Kidney (tissue), 14 donors: ENCODE results near the gene SNAP47. TPM values are rescaled to one million over a fixed set of nuclear protein-coding genes. Genes with fewer than 3 reads are reported as not detected.
A peak's percentile ranks its signal among the peaks of the same experiment; 100 is the strongest.

ENCODE experiments used
- DNase-seq, 5 donors: peaks; one replicate each; pipeline ENCODE4 v3.0.0-alpha.2; 2013 to 2020
- FAIRE-seq: peaks from 2 replicates; lab custom pipeline; 2012; peaks lifted over from hg19 to GRCh38; lab: Jason Lieb, UNC
- H3K27ac ChIP-seq, 2 donors: one replicate each; pipeline ENCODE4 v1.7.0; 2013; ENCODE audit warnings: low read depth in 2 of 2, low read length in 2 of 2, inconsistent platforms in 1 of 2
- H3K27me3 ChIP-seq: one replicate; pipeline ENCODE4 v1.7.1; 2013; ENCODE audit warnings: low read length, inconsistent platforms; ENCODE audit not compliant: control insufficient read depth, insufficient read depth
- H3K36me3 ChIP-seq, 3 donors: one replicate each; pipeline versions ENCODE4 v1.7.0 to v1.7.1; 2013; ENCODE audit warnings: low read length in 3 of 3, control low read depth in 1 of 3, inconsistent platforms in 1 of 3; ENCODE audit not compliant: insufficient read depth in 3 of 3, control insufficient read depth in 2 of 3
- H3K4me1 ChIP-seq, 3 donors: one replicate each; pipeline versions ENCODE4 v1.7.0 to v1.7.1; 2013; ENCODE audit warnings: low read length in 3 of 3, inconsistent platforms in 1 of 3, low read depth in 1 of 3; ENCODE audit not compliant: control insufficient read depth in 2 of 3, insufficient read depth in 2 of 3
- H3K4me3 ChIP-seq, 3 donors: one replicate each; pipeline versions ENCODE4 v1.7.0 to v1.8.1; 2013; ENCODE audit warnings: low read length in 3 of 3, control low read depth in 1 of 3, inconsistent platforms in 1 of 3
- H3K9ac ChIP-seq, 3 donors: one replicate each; pipeline versions ENCODE4 v1.7.0 to v1.7.1; 2013; ENCODE audit warnings: low read length in 3 of 3, control low read depth in 1 of 3, inconsistent platforms in 1 of 3
- H3K9me3 ChIP-seq, 3 donors: one replicate each; pipeline versions ENCODE4 v1.7.0 to v1.7.1; 2013; ENCODE audit warnings: low read length in 3 of 3, control low read depth in 1 of 3, inconsistent platforms in 1 of 3; ENCODE audit not compliant: control insufficient read depth in 2 of 3, insufficient read depth in 1 of 3
- intact Hi-C: fragments of 100-400 bp; cut with DNase I; formaldehyde crosslinking; loops from one replicate; pipeline ENCODE4 v1.11.1; 2022
- polyA plus RNA-seq: library from polyadenylated mRNA; stranded (reverse); fragments of 350-450 nt; fragmentation: Illumina TruSeq; extraction: RNeasy Lipid Tissue Mini Kit (QIAGEN cat#74804); gene quantifications from one replicate; pipeline ENCODE4 v1.2.3, GENCODE V29; 2014; ENCODE audit warnings: low read depth, low replicate concordance; ENCODE audit not compliant: insufficient read depth
- total RNA-seq: library from RNA; stranded (reverse); fragmentation: NEBNext Ultra II Directional; extraction: Animal tissue kit (Norgen Biotek cat#: 25700); gene quantifications from one replicate; pipeline ENCODE4 v1.2.1, GENCODE V29; 2021
- TF ChIP-seq, protein P1 (sequence below): IDR thresholded peaks from 3 replicates; pipeline ENCODE4 v1.5.1; 2012; ENCODE audit warnings: mild to moderate bottlenecking, moderate library complexity, borderline replicate concordance; ENCODE audit not compliant: insufficient read depth; ENCODE audit errors: extremely low read depth
- donor health status: control.
- donor health status: control.
- donor health status: control.
- donor health status: control.
- donor health status: control.
- donor health status: DM: yes; HTN: yes; CAD: no.
- donor health status: Normal renal cell carcinoma (clear cell type).

SNAP47 gene
- total and polyA plus RNA-seq, 2 donors from 2014 or later: 31.6 to 32.4 TPM

DNA sequence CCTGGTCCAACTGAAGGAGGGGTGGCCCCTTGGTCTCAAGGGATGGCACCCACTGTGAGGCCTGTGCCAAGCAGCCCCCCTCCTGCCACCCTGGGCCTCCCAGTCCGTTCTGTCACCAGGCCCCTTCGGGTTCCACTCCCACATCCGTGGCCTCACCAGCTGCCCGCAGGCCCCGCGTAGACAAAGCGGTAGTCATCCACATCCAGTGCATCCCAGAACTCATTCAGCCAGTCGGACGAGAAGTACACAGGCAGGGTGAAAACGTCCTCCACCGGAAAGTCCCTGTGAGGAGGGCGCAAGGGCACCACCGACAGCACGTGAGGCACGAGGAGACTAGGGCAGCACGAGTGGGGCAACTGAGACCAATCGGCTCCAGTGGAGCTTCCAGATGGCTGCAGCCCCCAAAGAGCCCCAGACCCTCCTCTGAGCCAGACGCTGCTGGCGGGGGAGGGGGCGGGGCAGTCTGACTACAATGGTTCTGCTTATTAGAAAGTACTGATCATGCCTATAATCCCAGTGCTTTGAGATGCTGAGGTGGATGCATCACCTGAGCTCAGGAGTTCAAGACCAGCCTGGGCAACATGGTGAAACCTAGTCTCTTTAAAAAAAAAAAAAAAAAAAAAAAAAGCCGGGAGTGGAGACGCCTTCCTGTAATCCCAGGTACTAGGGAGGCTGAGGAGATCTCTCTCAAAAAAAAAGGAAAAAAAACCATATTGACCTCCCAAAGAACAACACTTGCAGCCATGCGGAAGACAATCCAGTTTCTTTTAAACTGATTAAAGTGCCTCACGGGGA is 1.3 kb upstream of the SNAP47 start:
- H3K27ac ChIP-seq: no peak overlapping the region
- no peaks in the 10 kb centered on the region for H3K9me3 ChIP-seq
- H3K4me1 ChIP-seq: peaks cover 0 to 38% (median 4%) of the 10 kb centered on the region in 3 donors
- peak overlapping the region in 2 of 3 donors; percentile 69 to 87 for H3K9ac ChIP-seq
- peak in 1 of 5 donors; percentile 56 for DNase-seq
- H3K4me3 ChIP-seq: peak overlapping the region; percentile 81 to 83 (median 81)
- intact Hi-C loops: no loop called here
- TF ChIP-seq, protein P1, sequence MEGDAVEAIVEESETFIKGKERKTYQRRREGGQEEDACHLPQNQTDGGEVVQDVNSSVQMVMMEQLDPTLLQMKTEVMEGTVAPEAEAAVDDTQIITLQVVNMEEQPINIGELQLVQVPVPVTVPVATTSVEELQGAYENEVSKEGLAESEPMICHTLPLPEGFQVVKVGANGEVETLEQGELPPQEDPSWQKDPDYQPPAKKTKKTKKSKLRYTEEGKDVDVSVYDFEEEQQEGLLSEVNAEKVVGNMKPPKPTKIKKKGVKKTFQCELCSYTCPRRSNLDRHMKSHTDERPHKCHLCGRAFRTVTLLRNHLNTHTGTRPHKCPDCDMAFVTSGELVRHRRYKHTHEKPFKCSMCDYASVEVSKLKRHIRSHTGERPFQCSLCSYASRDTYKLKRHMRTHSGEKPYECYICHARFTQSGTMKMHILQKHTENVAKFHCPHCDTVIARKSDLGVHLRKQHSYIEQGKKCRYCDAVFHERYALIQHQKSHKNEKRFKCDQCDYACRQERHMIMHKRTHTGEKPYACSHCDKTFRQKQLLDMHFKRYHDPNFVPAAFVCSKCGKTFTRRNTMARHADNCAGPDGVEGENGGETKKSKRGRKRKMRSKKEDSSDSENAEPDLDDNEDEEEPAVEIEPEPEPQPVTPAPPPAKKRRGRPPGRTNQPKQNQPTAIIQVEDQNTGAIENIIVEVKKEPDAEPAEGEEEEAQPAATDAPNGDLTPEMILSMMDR: no peak
- peaks cover 0 to 4% (median 0%) of the 10 kb centered on the region in 3 donors for H3K36me3 ChIP-seq
- H3K27me3 ChIP-seq: no peaks in the 10 kb centered on the region
- no peak for FAIRE-seq

DNA sequence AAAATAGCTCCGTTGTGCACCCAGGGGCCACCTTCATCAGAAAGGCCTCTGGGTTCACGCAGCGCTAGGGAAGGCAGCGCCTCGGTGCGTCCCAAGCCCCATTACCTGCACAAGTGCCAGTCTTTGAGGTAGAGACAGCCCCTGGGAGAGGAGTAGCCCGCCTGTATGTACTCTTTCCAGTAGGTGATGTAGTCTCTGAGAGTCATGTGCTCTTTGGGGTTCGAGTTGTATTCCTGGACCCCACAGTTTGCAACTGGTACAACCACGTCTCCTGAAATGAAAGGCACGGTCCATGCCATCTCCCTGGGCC is 734 bp upstream of the SNAP47 start:
- no peaks in the 10 kb centered on the region for H3K27me3 ChIP-seq
- H3K27ac ChIP-seq: no peak overlapping the region
- peak overlapping the region; percentile 81 to 83 (median 81) for H3K4me3 ChIP-seq
- no peak for FAIRE-seq
- peaks cover 0 to 33% (median 4%) of the 10 kb centered on the region in 3 donors for H3K4me1 ChIP-seq
- TF ChIP-seq, protein P1: no peak
- no peaks in the 10 kb centered on the region for H3K9me3 ChIP-seq
- H3K9ac ChIP-seq: peak overlapping the region; percentile 69 to 87 (median 71)
- intact Hi-C loops: no loop called here
- DNase-seq: peak in 2 of 5 donors; percentile 21 to 52
- peaks cover 0 to 4% (median 0%) of the 10 kb centered on the region in 3 donors for H3K36me3 ChIP-seq

DNA sequence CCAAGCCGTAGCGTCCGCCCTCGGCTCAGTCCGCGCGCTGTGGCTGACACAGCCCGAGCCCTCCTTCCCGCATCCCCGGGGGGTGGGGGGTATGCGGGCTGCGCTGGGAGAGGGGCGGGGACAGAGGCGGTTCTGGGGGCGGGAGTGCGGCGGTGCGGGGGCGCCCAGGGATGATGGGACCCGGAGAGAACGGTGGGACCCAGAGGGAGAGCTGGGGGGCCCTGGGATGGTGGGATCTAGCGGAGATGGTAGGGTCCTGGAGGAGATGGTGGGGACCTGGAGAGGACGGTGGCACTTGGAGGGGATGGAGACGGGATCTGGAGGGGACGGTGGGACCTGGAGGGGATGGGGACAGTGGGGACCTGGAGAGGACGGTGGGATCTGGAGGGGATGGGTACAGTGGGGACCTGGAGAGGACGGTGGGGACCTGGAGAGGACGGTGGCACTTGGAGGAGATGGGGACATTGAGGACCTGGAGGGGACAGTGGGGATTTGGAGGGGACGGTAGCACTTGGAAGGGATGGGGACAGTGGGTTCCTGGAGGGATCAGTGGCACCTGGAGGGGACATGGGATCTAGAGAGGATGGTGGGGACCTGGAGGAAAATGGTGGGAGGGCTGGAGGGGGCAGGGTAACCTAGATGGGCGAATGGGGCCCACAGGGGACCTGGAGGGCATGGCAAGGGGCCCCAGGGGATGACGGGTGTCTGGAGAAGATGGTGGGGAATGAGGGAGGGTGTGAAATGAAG is 477 bp downstream of the SNAP47 start:
- no peaks in the 10 kb centered on the region for H3K9me3 ChIP-seq
- H3K4me1 ChIP-seq: peaks cover 0 to 22% (median 4%) of the 10 kb centered on the region in 3 donors
- intact Hi-C loops: no loop called here
- H3K36me3 ChIP-seq: peaks cover 0 to 4% (median 0%) of the 10 kb centered on the region in 3 donors
- peak overlapping the region; percentile 73 to 94 (median 81) for H3K4me3 ChIP-seq
- DNase-seq (no peak), FAIRE-seq (no peak)
- TF ChIP-seq, protein P1: no peak
- H3K9ac ChIP-seq: peak overlapping the region; percentile 69 to 78 (median 77)
- H3K27me3 ChIP-seq: no peaks in the 10 kb centered on the region
- peak overlapping the region; percentile 84 to 86 for H3K27ac ChIP-seq
